KOPT-K1 (cell line): ENCODE measurements around the gene RASAL1.
A peak's percentile ranks its signal among the peaks of the same experiment; 100 is the strongest.

Source experiments
- H3K27ac ChIP-seq: fragments of 200-600 bp; sonication (generic); 2 replicates; pipeline ENCODE4 v1.5.1; 2016; ENCODE audit warnings: antibody characterized with exemption, mild to moderate bottlenecking, low read depth, low read length; ENCODE audit not compliant: poor library complexity, severe bottlenecking
- H3K36me3 ChIP-seq: fragments of 200-600 bp; sonication (generic); 2 replicates; pipeline ENCODE4 v1.5.1; 2017; ENCODE audit warnings: antibody characterized with exemption, mild to moderate bottlenecking, low read length, moderate library complexity; ENCODE audit not compliant: insufficient read depth
- H3K9me3 ChIP-seq: fragments of 200-600 bp; sonication (generic); 2 replicates; pipeline ENCODE4 v1.5.1; 2017; ENCODE audit warnings: antibody characterized with exemption, low read length, mild to moderate bottlenecking; ENCODE audit not compliant: insufficient read depth, poor library complexity, severe bottlenecking

The RASAL1 gene

DNA sequence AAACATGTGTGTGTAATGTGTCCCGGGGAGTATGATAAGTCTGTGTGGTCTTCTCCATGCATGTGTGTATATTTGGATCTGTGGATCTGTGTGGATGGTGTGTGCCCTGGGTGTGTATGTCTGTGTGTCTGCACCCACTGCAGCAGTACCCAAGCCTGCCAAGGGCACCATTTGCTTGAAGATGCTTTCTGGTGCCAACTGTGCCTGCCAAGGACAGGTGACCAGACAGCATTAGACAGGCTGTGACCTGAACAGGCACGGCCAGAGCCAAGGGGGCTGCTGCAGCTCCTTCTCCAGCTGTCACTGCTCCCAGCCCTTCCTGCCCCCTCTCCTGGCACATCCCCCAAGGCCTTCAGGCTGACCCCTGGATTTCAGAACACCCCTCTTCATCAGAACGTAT is 44.1 kb downstream of the RASAL1 start:
- Histone ChIP-seq H3K27ac (peak overlapping the region; percentile 78), H3K36me3 (peaks cover 79% of the 10 kb centered on the region)

GRCh38 chr12:113090740-113091139 is 44.8 kb downstream of the RASAL1 start:
- Histone ChIP-seq H3K9me3 (no peaks in the 10 kb centered on the region), H3K36me3 (peaks cover 76% of the 10 kb centered on the region), H3K27ac (peak overlapping the region; percentile 78)

More for the DNA sequence above, 44.1 kb downstream of the RASAL1 start:
- H3K9me3 ChIP-seq = no peaks in the 10 kb centered on the region

- peaks cover 76% of the 10 kb centered on the region for H3K36me3 ChIP-seq
- H3K27ac ChIP-seq = peak overlapping the region; percentile 78
- no peaks in the 10 kb centered on the region for H3K9me3 ChIP-seq
Measured at GRCh38 chr12:113089839-113090238, 45.7 kb downstream of the RASAL1 start.

DNA sequence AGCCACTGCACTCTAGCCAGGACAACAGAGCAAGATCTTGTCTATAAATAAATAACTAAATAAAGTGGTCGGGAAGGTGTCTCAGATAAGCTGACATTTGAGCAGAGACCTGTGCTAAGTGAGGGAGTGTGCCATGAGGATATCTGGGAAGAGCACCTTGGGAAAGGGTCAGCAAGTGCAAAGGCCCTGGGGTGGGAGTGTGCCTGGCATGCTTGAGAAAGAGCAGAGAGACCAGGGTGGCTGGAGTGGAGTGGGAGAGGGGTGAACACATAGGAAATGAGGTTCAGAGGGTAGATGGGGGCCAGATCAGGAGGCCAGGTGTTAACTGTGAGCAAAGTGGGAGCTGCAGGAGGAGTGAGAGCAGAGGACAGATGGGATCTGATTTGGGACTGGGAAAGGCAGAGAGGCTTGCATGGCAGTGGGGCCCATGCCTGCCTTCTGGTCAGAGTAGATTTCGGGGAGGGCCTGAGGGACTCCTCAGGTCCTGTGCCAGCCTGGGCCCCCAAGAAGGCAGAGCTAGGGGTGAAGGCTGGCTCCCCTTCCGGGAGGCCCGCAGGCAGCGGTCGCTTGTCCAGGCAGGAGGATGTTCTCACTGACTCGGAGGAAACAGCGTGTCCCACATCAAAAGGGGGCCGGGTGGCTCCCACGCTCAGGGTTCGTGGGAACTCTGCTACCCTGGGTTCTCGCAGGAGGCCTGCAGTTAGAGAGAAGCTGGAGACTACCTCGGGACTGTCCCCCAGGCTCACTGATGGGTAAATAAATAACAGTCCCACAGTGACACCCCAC is 46.4 kb downstream of the RASAL1 start:
- Histone ChIP-seq H3K9me3 (no peaks in the 10 kb centered on the region), H3K36me3 (peaks cover 76% of the 10 kb centered on the region), H3K27ac (peak overlapping the region; percentile 78)

- Histone ChIP-seq H3K27ac (peak overlapping the region; percentile 78), H3K36me3 (peaks cover 79% of the 10 kb centered on the region), H3K9me3 (no peaks in the 10 kb centered on the region)
Measured at GRCh38 chr12:113088037-113088436, 47.5 kb downstream of the RASAL1 start.

DNA sequence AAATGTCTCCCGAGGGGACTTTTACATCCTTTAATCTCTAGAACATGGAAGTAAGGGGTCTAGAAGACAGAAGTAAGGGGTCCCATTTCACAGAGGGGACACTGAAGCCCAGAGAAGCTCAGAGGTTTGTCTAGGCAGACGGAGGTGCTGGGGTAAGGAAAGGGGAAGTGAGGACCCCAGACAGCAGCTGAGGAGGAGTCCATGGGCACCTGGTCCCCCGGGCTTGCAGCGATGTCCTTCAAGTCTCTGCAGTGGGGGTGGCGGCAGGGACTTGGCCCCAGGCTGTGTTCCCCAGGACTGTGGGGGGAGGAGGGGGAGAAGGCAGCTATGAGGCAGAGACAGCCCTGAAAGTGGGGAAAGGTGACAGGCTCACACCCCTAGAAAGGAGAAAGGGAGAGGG is 48.4 kb downstream of the RASAL1 start:
- Histone ChIP-seq H3K36me3 (peaks cover 79% of the 10 kb centered on the region), H3K27ac (peak overlapping the region; percentile 78), H3K9me3 (no peaks in the 10 kb centered on the region)

- peaks cover 80% of the 10 kb centered on the region for H3K36me3 ChIP-seq
- H3K27ac ChIP-seq = peak overlapping the region; percentile 78
Measured at GRCh38 chr12:113086249-113087164, 49.1 kb downstream of the RASAL1 start.

GRCh38 chr12:113083863-113084435 is 51.6 kb downstream of the RASAL1 start:
- no peaks in the 10 kb centered on the region for H3K9me3 ChIP-seq
- peaks cover 87% of the 10 kb centered on the region for H3K36me3 ChIP-seq
- H3K27ac ChIP-seq = peak overlapping the region; percentile 2

More at GRCh38 chr12:113086249-113087164, 49.1 kb downstream of the RASAL1 start:
- H3K9me3 ChIP-seq = no peaks in the 10 kb centered on the region

DNA sequence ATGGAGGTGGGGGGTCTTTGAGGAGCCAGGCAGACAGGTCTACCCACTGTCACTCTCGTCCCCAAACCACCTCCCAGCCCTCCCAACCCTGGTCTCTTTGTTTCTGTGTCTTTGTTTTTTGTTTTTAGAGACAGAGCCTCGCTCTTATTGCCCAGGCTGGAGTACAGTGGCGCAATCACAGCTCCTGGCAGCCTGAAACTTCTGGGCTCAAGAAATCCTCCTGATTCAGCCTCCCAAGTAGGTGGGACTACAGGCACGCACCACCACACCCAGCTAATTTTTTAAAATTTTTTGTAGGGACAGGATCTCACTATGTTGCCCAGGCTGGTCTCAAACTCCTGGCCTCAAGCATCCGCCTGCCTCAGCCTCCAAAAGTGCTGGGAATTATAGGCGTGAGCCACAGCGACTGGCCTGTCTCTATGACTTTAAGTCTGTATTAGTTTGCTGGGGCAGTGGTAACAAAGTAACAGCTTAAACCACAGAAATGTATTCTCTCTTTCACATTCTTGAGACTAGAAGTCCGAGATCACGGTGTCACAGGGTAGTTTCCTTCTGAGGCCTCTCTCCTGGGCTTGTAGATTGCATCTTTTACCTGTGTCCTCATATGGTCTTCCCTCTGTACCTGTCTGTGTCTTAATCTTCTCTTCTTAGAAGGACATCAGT is 52.9 kb downstream of the RASAL1 start:
- H3K9me3 ChIP-seq = no peaks in the 10 kb centered on the region
- H3K36me3 ChIP-seq = peaks cover 86% of the 10 kb centered on the region
- peak overlapping the region; percentile 1 for H3K27ac ChIP-seq

- Histone ChIP-seq H3K9me3 (no peaks in the 10 kb centered on the region), H3K36me3 (peaks cover 91% of the 10 kb centered on the region), H3K27ac (no peak overlapping the region)
Measured at GRCh38 chr12:113081873-113082272, 53.7 kb downstream of the RASAL1 start.

GRCh38 chr12:113077859-113078255 is 57.7 kb downstream of the RASAL1 start:
- no peaks in the 10 kb centered on the region for H3K9me3 ChIP-seq
- no peak overlapping the region for H3K27ac ChIP-seq
- peaks cover 89% of the 10 kb centered on the region for H3K36me3 ChIP-seq

DNA sequence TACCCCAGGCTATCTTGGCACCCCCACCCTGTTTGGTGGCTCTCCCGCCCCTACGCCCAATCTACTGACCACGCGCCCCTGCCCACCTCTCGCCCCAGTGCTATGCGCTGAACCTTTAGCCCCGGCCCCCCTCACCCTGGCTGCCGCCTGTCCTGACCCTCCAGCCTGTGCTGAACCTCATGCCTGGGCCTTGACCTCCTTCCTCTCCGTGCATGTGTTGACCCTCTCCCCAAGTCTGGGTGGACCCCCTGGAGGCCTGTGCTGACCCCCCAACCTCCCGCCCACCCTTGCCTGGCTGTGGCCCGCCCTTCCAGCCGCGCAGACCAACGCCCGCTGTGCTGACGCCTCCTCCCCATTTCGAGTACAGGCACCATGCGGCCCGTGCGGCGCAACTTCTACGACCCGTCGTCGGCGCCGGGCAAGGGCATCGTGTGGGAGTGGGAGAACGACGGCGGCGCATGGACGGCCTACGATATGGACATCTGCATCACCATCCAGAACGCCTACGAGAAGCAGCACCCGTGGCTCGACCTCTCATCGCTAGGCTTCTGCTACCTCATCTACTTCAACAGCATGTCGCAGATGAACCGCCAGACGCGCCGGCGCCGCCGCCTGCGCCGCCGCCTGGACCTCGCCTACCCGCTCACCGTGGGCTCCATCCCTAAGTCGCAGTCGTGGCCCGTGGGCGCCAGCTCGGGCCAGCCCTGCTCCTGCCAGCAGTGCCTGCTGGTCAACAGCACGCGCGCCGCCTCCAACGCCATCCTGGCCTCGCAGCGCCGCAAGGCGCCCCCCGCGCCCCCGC is 58.3 kb downstream of the RASAL1 start:
- peaks cover 88% of the 10 kb centered on the region for H3K36me3 ChIP-seq
- no peak overlapping the region for H3K27ac ChIP-seq
- no peaks in the 10 kb centered on the region for H3K9me3 ChIP-seq

- H3K36me3 ChIP-seq = peaks cover 86% of the 10 kb centered on the region
- H3K9me3 ChIP-seq = no peaks in the 10 kb centered on the region
- peak overlapping the region; percentile 72 for H3K27ac ChIP-seq
Measured at GRCh38 chr12:113075137-113075683, 60.4 kb downstream of the RASAL1 start.

DNA sequence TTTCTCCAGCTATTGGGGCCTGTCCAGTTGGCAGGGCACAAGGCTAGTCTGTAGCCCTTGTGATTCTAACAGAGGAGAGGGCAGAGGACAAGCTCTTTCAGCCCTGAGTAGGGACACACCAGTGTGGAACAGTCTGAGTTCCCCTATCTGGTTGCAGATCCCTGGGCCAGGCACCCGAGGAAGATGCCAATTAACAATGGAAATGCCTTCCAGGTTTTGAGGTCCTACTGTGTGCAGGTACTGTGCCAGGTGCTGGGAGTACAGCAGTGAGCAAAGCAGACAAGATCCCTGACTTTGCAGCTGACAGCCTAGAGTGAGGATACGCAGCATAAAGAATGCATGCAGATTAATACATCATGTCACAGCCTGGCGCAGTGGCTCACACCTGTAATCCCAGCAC is 62.0 kb downstream of the RASAL1 start:
- Histone ChIP-seq H3K36me3 (peaks cover 83% of the 10 kb centered on the region), H3K9me3 (no peaks in the 10 kb centered on the region), H3K27ac (peak overlapping the region; percentile 72)
